Hematopoietic multipotent progenitor cell treated with erythropoietin and hydrocortisone succinate and interleukin-3 and kit ligand, for 4 days (in vitro differentiated cells): ENCODE results near the gene SLC19A1.
"Not testable (repeated sequence)": the region's sequence is repeated elsewhere in the genome, so short reads cannot be mapped to it uniquely, and the experiment has no call there.

Source experiments
- DNase-seq: peaks from one replicate; pipeline ENCODE4 v3.0.0-alpha.2; 2015

Gene SLC19A1

GRCh38 chr21:45576838-45577737, 34.8 kb upstream of the SLC19A1 start:
- no peak for DNase-seq

GRCh38 chr21:45575993-45576837, 34.0 kb upstream of the SLC19A1 start:
- DNase-seq, result no peak

- DNase-seq, result no peak
Observed at GRCh38 chr21:45575304-45575992, 33.2 kb upstream of the SLC19A1 start.

- DNase-seq, result no peak
Observed at GRCh38 chr21:45574691-45575090, 32.5 kb upstream of the SLC19A1 start.

GRCh38 chr21:45574081-45574501, 31.9 kb upstream of the SLC19A1 start:
- DNase-seq, result no peak

- no peak for DNase-seq
Observed at GRCh38 chr21:45573452-45574035, 31.3 kb upstream of the SLC19A1 start.

GRCh38 chr21:45572783-45573451, 30.7 kb upstream of the SLC19A1 start:
- no peak for DNase-seq

- no peak for DNase-seq
Observed at GRCh38 chr21:45572231-45572630, 30.0 kb upstream of the SLC19A1 start.

GRCh38 chr21:45571641-45572040, 29.4 kb upstream of the SLC19A1 start:
- no peak for DNase-seq

GRCh38 chr21:45570826-45571601, 28.8 kb upstream of the SLC19A1 start:
- DNase-seq, result no peak

- DNase-seq, result no peak
Observed at GRCh38 chr21:45570071-45570470, 27.8 kb upstream of the SLC19A1 start.

GRCh38 chr21:45568383-45568782, 26.1 kb upstream of the SLC19A1 start:
- DNase-seq, result no peak

- not testable (repeated sequence) for DNase-seq
Observed at GRCh38 chr21:45564137-45564536, 21.9 kb upstream of the SLC19A1 start.

GRCh38 chr21:45562965-45563364, 20.7 kb upstream of the SLC19A1 start:
- no peak for DNase-seq

GRCh38 chr21:45562402-45562801, 20.2 kb upstream of the SLC19A1 start:
- no peak for DNase-seq

- DNase-seq, result not testable (repeated sequence)
Observed at GRCh38 chr21:45561241-45561640, 19.0 kb upstream of the SLC19A1 start.

- DNase-seq, result no peak
Observed at GRCh38 chr21:45560106-45561021, 18.1 kb upstream of the SLC19A1 start.

GRCh38 chr21:45559216-45560105, 17.2 kb upstream of the SLC19A1 start:
- no peak for DNase-seq

- DNase-seq, result no peak
Observed at GRCh38 chr21:45558044-45558721, 15.9 kb upstream of the SLC19A1 start.
